NCI-H146 treated with DMSO at 0.1 percent for 48 hours (cell line): ENCODE data around the gene GABRA5.
"Not testable (repeated sequence)": the region's sequence is repeated elsewhere in the genome, so short reads cannot be mapped to it uniquely, and the experiment has no call there.

Experiments used
- DNase-seq: peaks from one replicate; lab custom pipeline; 2025; ENCODE audit not compliant: unreplicated experiment; lab: John Stamatoyannopoulos, UW

GABRA5 gene

GRCh38 chr15:26866298-26867199 lies at the start of gene GABRA5:
Gene GABRA5 (plus strand): TSS chr15:26867062. CDS start chr15:26869249, 2,187 bp downstream.
- peak; percentile 1 for DNase-seq

DNA sequence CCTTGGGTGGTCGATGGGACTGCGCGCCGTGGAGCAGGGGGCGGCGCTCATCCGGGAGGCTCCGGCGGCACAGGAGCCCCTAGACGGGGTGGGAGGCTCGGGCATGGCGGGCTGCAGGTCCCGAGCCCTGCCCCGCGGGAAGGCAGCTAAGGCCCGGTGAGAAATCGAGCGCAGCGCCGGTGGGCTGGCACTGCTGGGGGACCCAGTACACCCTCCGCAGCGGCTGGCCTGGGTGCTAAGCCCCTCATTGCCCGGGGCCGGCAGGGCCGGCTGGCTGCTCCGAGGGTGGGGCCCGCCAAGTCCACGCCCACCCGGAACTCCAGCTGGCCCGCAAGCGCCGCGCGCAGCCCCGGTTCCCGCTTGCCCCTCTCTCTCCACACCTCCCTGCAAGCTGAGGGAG lies 35.7 kb upstream of the GABRA5 start:
- DNase-seq: not testable (repeated sequence)

DNA sequence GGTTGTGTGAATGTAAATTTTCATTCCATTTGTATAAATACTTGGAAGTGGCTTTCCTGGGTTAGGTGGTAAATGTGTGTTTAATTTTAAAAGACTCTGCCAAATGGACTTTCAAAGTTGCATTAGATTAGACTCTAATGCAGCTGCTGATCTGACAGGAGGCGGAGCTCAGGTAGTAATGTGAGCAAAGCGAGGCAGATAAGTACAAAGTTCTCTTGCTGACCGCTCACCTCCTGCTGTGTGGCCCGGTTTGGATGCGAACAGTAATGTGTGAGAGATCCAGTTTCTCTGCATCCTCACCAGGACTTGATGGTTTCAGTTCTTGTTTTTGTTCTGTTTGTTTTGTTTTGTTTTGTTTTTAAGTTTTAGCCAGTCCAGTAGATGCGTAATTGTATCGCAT lies 34.9 kb upstream of the GABRA5 start:
- DNase-seq: no peak

GRCh38 chr15:26838742-26839460 lies 28.0 kb upstream of the GABRA5 start:
- no peak for DNase-seq

DNA sequence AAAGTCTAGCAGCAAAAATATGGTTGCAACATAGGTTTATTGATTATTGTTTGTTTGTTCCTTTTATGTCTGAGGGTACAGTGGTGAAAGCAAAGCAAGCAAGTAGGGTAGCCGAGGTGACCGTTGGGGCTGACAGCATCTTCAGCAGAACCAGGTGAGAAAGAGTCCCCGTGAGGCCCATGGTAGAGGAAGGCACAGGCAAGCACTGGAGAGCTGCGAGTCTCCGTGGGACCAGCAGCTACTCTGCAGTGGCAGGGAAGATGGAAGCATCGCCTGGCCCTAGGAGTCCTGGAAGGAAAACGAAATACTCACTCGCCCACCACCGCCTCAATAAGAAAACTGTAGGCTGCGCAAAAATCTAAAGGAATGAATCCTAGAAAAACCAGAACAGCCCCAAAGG lies 25.3 kb upstream of the GABRA5 start:
- no peak for DNase-seq

- no peak for DNase-seq
Measured at GRCh38 chr15:26841941-26842340, 24.9 kb upstream of the GABRA5 start.

GRCh38 chr15:26842391-26842790 lies 24.5 kb upstream of the GABRA5 start:
- no peak for DNase-seq

DNA sequence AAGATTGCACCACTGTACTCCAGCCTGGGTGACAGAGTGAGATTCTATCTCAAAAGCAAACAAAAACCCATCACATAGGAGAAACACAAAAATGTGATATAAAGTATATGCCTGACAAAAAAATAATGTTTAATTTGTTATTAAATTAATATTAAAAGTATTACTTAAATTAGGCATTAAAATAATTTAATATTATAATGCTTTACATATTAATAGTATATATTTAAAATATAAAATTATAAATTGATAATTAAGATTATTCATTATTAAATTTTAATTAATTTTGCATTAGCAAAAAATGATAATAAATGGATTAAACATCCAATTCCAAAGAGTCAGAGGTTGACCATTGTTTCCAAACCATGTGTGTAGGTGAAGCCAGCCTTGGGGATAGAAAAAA lies 22.0 kb upstream of the GABRA5 start:
- DNase-seq: no peak

DNA sequence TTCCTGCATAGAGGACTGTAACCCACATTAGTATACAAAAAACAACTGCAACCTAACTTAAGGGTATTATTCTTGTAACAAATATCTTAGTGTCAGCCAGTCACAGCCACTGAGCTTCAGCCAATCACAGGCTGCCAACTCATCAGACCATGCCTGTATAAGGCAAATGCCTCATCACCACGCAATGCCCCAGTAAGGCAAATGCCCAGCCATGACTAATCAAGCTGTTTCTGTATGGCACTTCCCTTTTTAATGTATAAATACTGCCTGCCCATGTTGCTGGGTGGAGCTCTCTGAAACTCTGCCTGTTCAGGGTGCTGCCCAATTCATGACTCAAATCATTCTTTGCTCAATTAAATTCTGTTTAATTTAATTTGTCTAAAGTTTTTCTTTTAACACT lies 18.4 kb upstream of the GABRA5 start:
- no peak for DNase-seq

DNA sequence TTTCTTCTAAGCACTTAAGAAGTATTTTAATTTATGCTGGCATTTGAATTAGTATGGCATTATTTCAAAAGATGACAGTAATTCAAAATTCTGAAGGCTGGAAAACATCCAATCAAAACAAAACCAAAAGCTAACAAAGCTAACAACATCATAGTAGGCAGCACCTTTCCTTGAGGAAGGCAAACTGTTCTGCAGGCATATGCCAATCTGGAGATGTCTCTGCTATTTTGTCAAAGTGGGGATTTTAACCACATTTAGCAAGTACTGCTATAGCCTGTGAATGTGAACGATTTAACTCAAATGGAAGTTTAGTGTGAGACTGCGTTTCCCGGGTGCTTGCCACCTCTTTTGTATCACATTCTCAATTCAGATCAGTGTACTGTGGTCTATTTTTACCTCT lies 16.7 kb upstream of the GABRA5 start:
- no peak for DNase-seq

DNA sequence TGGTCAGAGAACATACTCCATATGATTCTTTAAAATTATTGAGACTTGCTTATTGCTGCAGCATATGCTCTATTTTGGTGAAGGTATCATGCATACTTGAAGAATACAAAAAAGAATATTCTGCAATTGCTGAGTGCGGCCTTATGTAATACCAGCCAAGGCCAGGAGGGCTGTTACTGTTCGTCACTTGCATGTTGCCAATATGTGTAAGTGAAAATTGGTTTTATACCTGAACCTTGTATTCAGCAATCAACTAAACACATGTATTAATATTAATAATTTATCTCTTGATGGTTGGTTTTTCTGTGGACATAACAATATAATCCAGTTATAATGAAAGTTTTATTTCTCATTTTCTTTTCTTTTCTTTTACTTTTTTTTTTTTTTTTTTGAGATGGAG lies 13.9 kb upstream of the GABRA5 start:
- DNase-seq: no peak

DNA sequence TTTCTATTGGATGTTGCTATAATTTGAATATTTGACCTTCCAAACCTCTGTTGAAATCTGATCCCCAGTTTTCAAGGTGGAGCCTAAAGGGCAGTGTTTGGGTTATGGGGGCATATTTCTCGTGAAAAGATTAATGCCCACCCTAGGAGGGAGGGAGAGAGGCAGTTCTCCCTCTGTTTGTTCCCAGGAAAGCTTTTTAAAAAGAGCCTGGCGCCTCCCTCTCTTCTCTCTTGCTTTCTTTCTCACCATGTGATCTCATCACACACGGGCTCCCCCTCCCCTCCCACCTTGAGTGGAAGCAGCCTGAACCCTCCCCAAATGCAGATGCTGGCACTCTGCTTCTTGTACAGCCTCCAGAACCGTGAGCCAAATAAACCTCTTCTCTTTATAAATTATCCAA lies 12.4 kb upstream of the GABRA5 start:
- DNase-seq: no peak

DNA sequence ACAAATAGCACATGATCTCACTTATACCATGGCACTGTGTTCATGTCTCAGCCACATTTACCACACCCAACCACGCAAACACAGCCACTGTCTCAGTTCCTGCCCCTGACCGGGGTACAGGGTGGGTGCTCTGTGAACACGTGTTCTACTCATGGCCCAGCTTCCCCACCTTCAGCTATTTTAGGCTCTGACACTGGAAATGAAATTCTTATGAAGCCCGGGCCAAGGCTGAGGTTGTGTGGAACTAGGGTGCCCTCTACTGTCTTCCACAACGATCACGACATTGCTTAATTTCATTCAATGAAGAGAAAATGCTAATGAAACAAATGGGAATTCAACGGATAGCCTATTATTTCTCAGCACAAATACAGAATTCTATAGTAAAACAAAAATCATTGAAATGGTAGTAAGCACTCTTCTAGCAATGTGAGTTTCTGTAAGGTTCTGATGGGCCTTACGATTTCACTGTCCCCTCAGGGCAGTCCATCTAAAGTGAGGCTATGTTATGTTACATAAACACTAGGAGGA lies 2.1 kb upstream of the GABRA5 start:
- DNase-seq: peak; percentile 1

DNA sequence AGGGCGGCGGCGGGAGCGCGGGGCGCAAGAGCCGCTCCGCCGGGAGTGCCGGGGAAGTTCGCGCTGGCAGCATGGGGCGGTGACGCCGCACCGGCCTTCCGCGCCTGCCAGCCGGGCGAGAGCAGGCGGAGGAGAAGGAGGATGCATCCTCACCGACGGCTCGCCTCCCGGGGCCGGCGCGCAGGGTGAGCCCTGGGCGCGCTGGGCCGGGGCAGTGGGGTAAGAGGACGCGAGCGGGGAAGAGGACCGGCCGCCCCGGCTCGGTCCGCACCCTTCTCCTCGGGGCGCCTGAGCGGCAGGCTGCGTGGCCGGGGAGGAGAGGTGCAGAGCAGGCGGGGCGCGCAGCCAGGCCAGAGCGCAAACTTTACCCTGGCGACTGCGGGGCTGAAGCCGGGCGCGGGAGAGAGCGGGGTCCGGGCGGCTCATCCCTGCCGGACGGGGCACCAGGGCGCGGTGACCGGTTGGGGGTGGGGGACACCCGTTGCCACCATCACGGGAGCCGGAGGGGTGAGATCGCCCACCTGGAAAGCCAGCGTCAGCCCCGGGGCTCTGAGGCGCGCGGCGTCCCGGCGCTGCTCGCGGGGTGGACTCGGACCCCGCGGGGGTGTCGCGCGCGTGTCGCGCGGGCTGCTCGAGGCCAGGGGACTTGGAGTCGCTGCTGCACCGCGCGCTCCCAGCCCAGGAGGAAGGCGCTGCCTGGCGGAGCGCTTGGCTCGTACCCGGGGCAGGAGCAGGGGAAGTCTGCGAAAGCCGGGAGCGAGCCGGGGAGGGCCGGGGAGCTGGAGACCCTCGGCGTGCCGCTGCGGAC lies 542 bp downstream of the GABRA5 start:
- DNase-seq: no peak

DNA sequence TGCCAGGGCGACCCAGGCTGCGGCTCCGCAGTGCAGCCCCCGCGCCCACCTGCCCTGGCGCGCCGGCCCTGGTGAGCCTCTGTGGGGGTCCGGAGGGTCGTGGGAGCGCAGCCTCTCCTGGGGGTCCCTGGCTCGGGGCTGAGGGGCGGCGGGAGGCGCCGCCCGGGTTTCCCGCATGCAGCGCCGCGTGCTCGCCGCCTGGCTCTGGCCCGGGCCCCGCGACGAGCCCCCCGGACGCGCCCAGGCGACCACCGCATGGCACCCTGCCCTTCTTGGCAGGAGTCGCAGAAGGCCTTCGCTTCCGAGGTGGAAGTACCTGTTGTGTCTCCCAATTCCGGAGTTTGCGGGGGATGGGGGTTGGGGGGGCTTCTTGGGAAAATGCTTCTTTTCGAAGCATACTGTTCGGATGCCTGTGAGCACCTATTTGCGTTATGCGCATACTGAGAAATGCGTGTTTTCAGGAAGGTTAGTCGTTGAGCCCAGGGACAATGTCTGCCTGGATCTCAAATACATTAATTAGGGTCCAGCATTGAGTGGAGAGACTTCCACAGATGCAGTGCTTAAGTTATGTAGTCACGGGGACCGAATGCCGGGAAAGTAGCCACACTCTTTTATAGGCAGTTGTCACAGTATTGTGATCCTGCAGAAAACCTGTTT lies 1.3 kb downstream of the GABRA5 start:
- DNase-seq: no peak

DNA sequence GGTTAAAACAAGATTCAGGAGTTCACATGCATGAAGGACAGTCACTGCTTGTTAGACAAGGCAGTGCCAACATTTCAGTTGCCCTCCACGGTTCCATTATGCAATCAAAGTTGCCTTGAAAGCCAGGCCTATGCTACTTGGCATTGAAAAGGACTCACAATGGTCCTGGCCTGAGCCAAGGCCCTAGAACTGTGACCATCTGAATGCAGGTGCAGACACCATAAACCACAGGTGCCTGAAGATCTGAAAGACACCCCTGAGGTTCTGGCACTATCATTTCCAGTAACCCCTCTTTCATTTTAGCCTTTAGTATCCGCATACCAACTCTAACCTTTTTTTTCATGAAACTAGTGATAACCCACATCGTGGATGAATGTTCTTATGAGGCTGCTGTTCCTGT lies 2.8 kb downstream of the GABRA5 start:
- no peak for DNase-seq

DNA sequence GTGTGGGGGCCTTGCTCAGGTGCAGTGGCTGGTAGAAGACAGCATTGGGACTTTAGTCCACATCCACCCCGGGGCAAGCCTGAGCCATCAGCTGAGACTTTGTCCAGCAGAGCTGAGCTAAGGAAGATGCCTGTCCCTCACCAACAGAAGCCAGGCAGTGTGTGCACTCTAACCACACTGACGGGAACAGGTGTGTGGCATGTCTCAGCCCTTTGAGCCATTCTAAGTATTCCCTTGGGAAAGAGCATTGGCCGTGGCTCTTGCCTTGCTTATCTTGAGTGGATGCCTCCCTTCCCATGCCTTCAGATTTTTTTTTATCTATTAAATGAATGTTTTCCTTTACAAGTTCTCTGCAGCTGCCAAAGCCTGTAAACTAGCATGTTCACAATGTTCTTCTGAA lies 3.5 kb downstream of the GABRA5 start:
- no peak for DNase-seq

DNA sequence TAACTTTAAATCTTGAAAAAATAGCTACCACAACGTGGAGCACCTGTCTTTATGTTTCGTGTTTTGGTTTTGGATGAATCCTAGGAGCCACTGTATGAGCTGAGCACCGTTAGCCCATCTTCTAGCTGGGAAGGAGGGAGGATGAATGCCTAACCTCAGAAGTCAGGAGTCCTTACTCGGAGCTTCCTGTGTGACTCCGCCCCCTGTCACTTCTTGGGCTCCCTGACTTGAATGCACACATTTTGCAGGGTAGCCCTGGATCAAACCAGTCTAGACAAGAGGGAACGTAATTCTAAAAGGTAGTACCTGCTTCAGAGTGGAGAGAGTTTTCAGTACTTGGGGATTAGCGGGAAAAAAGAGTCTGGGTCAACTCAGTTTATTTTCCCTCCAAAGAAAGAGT lies 5.3 kb downstream of the GABRA5 start:
- no peak for DNase-seq

GRCh38 chr15:26873846-26874245 lies 7.0 kb downstream of the GABRA5 start:
- no peak for DNase-seq

DNA sequence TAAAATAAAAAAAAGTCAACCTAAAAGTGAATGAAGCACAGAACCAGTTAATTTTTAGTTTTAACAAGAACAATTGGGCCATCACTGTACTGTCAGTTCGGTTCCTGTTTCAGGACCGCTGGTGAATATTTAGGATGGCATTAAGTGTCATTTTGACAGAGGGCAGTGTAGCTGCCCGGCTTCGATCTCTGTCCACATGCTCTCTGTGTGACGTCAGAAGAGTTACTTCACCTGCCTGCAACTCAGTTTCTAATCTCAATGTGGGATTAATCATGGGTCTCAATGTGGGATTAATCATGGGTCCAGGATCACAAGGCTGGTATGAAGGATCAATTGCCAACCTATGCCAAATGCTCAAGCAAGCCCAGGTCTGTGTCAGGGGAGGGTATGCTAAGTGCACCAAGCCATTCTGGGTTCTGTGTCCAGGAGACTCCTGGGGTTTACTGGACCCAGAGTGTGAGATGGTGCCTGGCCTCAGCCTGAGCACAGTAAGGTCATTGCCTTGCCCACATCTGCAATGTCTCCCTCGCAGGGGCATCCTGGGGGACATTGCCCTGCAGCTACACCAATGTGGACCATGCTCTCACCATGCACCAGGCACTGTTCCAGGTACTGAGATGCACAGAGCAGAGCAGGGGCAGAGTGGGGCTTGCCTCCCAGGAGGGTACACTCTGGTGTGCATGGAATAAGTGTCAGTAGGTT lies 8.1 kb downstream of the GABRA5 start:
- no peak for DNase-seq
